PFSK-1 (cell line): ENCODE measurements around the gene IGFALS.

ENCODE experiments used
- FOXP2 ChIP-seq: optimal IDR thresholded peaks from 2 replicates; pipeline ENCODE3; 2011; ENCODE audit warnings: borderline replicate concordance, control low read depth, inconsistent platforms; ENCODE audit not compliant: insufficient read depth; ENCODE audit errors: extremely low read length, extremely low read depth
- POLR2AphosphoS5 ChIP-seq: IDR thresholded peaks from 2 replicates; pipeline ENCODE4 v1.6.1; 2012; ENCODE audit warnings: low read depth, mild to moderate bottlenecking, control low read depth, low read length, moderate library complexity
- SIN3A ChIP-seq: IDR thresholded peaks from 2 replicates; pipeline ENCODE4 v1.6.1; 2012; ENCODE audit warnings: mild to moderate bottlenecking, low read length, moderate library complexity, borderline replicate concordance; ENCODE audit not compliant: insufficient read depth
- TAF1 ChIP-seq: IDR thresholded peaks from 2 replicates; pipeline ENCODE4 v1.6.1; 2012; ENCODE audit warnings: low read length, control low read depth, borderline replicate concordance; ENCODE audit not compliant: insufficient read depth
- TF ChIP-seq, protein P1 (sequence below), 2 experiments: IDR thresholded peaks; 2 replicates each; pipeline versions ENCODE4 v1.6.1 to v1.8.0; 2011 to 2012; ENCODE audit warnings: low read depth in 2 of 2, low read length in 2 of 2, control low read depth in 1 of 2, inconsistent platforms in 1 of 2, mild to moderate bottlenecking in 1 of 2, moderate library complexity in 1 of 2; ENCODE audit not compliant: insufficient read depth in 1 of 2

IGFALS gene

DNA sequence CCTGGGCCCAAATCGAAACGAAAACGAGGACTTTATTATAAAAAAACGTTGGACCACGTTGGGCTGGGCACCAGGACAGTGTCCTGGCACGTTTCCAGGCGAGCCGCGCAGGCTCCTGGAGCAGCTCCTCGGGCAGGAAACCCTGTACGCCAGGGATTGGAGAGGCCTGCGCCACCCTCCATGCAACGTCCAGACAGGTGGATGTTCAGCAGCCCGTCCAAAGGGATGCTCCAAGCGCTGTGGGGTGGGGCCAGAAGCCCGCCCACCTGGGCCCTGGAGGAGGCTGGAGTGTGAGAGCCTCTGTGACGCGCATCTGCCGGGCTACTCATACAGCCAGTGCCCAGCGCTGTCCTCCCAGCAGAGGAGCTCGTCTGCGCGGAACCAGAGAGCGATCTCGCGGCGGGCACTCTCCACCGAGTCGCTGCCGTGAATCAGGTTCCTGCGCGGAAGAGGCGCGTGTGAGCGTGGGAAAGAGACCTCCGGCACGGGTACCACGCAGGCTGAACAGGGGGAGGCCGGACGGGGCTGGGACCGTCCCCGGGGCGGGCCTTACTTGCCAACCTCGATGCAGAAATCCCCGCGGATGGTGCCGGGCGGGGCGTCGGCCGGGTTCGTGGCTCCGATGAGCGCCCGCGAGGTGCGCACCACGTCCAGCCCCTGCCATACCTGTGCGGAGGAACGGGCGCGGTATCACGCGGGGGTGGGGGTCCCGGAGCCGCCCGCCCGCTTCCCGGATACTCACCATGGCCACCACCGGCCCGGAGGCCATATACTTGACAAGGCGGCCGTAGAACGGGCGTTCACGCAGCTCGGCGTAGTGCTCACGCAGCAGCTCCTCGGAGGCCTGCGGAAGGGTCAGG is 22.9 kb downstream of the IGFALS start:
- no peak; the same call in 1 of the 2 replicates for TF ChIP-seq SIN3A
- no peak for TF ChIP-seq FOXP2
- TF ChIP-seq, protein P1, sequence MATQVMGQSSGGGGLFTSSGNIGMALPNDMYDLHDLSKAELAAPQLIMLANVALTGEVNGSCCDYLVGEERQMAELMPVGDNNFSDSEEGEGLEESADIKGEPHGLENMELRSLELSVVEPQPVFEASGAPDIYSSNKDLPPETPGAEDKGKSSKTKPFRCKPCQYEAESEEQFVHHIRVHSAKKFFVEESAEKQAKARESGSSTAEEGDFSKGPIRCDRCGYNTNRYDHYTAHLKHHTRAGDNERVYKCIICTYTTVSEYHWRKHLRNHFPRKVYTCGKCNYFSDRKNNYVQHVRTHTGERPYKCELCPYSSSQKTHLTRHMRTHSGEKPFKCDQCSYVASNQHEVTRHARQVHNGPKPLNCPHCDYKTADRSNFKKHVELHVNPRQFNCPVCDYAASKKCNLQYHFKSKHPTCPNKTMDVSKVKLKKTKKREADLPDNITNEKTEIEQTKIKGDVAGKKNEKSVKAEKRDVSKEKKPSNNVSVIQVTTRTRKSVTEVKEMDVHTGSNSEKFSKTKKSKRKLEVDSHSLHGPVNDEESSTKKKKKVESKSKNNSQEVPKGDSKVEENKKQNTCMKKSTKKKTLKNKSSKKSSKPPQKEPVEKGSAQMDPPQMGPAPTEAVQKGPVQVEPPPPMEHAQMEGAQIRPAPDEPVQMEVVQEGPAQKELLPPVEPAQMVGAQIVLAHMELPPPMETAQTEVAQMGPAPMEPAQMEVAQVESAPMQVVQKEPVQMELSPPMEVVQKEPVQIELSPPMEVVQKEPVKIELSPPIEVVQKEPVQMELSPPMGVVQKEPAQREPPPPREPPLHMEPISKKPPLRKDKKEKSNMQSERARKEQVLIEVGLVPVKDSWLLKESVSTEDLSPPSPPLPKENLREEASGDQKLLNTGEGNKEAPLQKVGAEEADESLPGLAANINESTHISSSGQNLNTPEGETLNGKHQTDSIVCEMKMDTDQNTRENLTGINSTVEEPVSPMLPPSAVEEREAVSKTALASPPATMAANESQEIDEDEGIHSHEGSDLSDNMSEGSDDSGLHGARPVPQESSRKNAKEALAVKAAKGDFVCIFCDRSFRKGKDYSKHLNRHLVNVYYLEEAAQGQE (IDR thresholded peaks at IDR 0.05; ENCODE audit: insufficient read depth in 1 of 2, low read depth in 2 of 2, low read length in 2 of 2), result no peak
- TF ChIP-seq TAF1, result no peak
- peak; percentile 78 for TF ChIP-seq POLR2AphosphoS5

DNA sequence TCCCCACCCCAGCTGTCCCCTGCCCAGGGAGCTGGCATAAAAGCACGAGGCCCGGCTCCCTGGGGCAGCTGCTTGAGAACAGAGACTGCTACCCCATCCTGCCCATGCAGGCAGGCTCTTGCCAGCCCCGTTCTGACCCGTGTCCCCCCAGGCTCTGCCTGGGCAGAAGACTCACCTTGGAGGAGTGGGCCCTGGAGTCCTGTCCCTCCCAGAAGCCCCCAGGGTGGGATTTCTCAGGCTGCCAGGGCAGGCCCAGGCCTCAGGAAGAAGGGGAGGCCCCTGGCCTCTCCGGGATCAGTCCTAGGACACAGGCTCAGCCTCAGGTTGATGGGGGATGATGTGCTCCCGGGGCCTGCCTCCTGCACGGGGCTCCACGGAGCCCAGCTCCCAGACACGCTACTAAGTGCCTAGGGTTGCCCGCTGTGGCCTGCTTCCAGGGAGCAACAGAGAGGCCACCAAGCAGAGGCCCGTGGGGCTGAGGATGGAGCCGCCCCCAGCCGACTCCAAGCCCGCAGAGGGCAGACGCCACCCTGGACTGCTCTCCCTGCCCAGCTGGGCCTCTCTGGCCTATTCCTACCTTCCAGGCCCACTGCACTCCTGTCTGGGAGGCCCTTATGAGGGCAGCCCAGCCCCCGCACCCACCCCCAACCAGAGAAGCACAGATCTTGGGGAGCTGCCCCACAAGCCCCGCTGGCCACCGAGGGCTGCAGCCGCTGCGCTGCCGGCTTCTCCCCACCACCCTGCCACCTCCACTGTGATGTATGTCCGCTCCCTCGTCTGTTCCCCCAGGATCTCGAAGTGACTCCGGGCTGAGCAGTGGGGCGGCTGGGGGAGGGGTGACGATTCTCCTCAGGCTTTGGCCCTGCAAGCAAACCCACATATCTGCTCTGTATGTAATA is 23.9 kb downstream of the IGFALS start:
- TF ChIP-seq FOXP2, result no peak
- TF ChIP-seq TAF1, result no peak
- TF ChIP-seq SIN3A, result no peak; the same call in 1 of the 2 replicates

DNA sequence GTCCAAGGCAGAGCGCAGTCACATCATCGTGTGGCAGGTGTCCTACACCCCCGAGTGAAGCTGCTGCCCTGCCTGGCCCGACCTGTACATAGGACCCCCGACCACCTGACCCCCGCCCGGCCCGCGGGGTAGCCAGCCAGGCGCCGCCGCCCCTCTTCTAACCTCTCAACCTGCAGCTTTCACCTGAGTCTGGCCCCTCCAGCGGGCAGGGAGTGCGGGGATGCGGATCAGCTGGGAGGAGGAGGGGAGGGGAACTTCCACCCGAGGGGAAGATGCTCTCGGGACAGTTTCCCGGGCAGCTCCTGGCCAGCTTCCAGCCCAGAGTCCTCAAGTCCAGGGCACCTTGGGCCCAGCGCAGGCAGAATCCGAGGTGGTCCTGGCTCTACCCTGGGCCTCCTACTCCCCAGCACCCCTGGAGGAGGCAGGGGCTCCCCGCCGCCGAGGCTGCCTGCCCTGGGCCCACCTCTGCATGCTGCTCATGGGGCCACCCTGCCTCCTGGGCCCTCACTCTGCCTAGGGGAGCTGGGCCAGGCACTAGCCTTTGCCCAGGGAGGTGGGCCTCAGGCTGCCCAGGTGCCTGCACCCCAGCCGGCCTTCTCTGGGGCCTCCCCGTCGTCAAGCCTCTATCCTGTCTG is 24.6 kb downstream of the IGFALS start:
- TF ChIP-seq FOXP2 (no peak), POLR2AphosphoS5 (no peak), TAF1 (no peak), SIN3A (no peak)
- TF ChIP-seq, protein P1 (IDR thresholded peaks at IDR 0.05; ENCODE audit: insufficient read depth in 1 of 2, low read depth in 2 of 2, low read length in 2 of 2), result no peak

DNA sequence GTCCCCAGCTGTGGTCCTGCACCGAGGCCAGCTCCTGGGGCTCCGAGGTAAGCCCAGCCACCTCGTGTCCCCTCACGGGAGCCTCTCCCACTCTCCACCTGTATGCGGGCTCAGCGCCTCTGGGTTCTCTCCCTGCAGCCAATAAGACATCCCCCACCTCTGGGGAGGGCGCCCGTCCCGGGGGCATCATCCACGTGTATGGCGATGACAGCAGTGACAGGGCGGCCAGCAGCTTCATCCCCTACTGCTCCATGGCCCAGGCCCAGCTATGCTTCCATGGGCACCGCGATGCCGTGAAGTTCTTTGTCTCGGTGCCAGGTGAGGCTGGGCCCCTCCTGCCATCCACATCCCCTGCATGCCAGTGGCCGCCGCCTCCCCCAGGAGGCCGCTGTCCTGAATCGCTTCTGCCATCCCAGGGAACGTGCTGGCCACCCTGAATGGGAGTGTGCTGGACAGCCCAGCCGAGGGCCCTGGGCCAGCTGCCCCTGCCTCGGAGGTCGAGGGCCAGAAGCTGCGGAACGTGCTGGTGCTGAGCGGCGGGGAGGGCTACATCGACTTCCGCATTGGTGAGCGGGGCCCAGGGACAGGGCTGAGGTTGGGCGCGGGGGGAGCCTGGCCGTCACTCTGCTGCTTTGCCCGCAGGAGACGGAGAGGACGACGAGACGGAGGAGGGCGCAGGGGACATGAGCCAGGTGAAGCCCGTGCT is 25.3 kb downstream of the IGFALS start:
- 0 out of 2 replicates have a peak, but pooled peaks have one; percentile 2 for TF ChIP-seq POLR2AphosphoS5
- no peak for TF ChIP-seq TAF1

DNA sequence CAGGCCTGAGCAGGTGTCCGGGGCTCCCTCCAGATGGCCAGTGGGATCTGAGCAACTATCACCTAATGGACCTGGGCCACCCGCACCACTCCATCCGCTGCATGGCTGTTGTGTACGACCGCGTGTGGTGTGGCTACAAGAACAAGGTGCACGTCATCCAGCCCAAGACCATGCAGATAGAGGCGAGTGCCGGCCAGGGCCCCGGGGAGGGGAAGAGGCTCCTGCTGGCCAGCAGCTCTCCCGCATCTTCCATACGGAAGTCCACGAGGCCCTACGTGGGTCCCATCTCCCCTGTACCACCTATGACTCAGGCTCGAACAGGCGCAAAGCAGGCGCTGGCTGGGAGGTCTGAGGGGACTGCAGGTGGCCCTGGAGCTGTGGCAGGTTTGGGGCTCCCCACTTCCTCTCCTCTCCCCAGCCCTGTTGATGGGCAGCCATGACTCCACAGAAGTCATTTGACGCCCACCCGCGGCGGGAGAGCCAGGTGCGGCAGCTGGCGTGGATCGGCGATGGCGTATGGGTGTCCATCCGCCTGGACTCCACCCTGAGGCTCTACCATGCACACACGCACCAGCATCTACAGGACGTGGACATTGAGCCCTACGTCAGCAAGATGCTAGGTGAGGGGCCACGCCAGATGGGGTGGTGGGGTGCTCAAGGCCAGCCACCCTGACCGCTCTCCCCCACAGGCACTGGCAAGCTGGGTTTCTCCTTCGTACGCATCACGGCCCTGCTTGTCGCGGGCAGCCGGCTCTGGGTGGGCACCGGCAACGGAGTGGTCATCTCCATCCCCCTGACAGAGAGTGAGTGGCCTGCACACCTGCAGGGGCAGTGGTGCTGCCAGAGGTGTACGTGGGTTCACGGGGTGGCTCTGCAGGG is 26.1 kb downstream of the IGFALS start:
- TF ChIP-seq, protein P1 (IDR thresholded peaks at IDR 0.05; ENCODE audit: insufficient read depth in 1 of 2, low read depth in 2 of 2, low read length in 2 of 2), result no peak
- no peak for TF ChIP-seq FOXP2
- no peak; the same call in 1 of the 2 replicates for TF ChIP-seq POLR2AphosphoS5
- no peak for TF ChIP-seq SIN3A
- TF ChIP-seq TAF1, result no peak
